ENCODE data around the gene GLT1D1. TPM values are rescaled to one million over a fixed set of nuclear protein-coding genes. Genes with fewer than 3 reads are reported as not detected.
"Not testable (repeated sequence)": the region's sequence is repeated elsewhere in the genome, so short reads cannot be mapped to it uniquely, and the experiment has no call there.

The GLT1D1 gene
- total RNA-seq, 6 experiments from 2014 or later: not detected

DNA sequence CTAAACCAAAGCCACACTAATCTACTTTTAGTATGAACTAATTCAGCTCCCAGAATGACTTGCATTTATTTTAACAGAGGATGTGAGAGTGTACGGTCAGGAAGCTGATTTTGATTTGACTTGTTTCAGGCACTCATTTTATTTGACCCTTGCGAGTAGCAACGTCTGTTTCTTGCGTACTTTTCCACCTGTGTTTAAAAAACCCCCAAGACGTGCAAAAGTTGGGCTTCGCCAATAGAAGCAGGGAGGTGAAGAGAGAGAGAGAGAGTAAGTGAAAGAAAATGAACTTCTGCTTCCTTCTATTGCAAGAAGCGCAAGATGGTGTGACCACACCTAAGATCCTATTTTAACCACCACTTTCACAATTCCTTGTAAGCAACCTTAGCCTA is 22.8 kb upstream of the GLT1D1 start:
- H3K4me1 Mint-ChIP-seq (ENCODE audit: low read depth): no peaks in the 10 kb centered on the region
- peaks cover under 1% of the 10 kb centered on the region; the same call in 1 of the 2 replicates for H3K27me3 Mint-ChIP-seq (ENCODE audit: insufficient read depth)
- no peak for DNase-seq
- no peak overlapping the region for H3K4me3 Mint-ChIP-seq
- TF ChIP-seq, protein P1, sequence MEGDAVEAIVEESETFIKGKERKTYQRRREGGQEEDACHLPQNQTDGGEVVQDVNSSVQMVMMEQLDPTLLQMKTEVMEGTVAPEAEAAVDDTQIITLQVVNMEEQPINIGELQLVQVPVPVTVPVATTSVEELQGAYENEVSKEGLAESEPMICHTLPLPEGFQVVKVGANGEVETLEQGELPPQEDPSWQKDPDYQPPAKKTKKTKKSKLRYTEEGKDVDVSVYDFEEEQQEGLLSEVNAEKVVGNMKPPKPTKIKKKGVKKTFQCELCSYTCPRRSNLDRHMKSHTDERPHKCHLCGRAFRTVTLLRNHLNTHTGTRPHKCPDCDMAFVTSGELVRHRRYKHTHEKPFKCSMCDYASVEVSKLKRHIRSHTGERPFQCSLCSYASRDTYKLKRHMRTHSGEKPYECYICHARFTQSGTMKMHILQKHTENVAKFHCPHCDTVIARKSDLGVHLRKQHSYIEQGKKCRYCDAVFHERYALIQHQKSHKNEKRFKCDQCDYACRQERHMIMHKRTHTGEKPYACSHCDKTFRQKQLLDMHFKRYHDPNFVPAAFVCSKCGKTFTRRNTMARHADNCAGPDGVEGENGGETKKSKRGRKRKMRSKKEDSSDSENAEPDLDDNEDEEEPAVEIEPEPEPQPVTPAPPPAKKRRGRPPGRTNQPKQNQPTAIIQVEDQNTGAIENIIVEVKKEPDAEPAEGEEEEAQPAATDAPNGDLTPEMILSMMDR (IDR thresholded peaks at IDR 0.05): no peak
- no peak overlapping the region for H3K27ac Mint-ChIP-seq
- no peaks in the 10 kb centered on the region for H3K36me3 Mint-ChIP-seq (ENCODE audit: low read depth)
- no peaks in the 10 kb centered on the region for H3K9me3 Mint-ChIP-seq

DNA sequence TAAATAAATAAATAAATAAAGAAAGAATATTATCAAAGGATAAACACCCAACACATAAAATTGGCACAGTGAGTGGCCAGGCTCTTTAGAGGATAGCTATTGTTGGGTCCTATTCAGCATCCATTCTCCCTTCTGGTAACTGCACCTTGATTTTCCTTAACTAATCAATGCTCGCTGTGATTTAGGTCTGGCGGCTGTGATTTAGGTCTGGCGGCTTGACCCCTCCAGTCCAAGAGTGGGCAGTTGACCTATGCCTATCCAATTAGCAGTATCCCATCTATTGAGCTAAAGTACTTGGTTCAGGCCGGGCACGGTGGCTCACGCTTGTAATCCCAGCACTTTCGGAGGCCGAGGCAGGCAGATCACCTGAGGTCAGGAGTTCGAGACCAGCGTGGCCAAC is 19.9 kb upstream of the GLT1D1 start:
- no peaks in the 10 kb centered on the region for H3K4me1 Mint-ChIP-seq (ENCODE audit: low read depth)
- H3K4me3 Mint-ChIP-seq: no peak overlapping the region
- no peaks in the 10 kb centered on the region; the same call in 1 of the 2 replicates for H3K27me3 Mint-ChIP-seq (ENCODE audit: insufficient read depth)
- no peak for DNase-seq
- TF ChIP-seq, protein P1 (IDR thresholded peaks at IDR 0.05): no peak
- H3K27ac Mint-ChIP-seq: no peak overlapping the region
- no peaks in the 10 kb centered on the region for H3K36me3 Mint-ChIP-seq (ENCODE audit: low read depth)
- H3K9me3 Mint-ChIP-seq: no peaks in the 10 kb centered on the region

DNA sequence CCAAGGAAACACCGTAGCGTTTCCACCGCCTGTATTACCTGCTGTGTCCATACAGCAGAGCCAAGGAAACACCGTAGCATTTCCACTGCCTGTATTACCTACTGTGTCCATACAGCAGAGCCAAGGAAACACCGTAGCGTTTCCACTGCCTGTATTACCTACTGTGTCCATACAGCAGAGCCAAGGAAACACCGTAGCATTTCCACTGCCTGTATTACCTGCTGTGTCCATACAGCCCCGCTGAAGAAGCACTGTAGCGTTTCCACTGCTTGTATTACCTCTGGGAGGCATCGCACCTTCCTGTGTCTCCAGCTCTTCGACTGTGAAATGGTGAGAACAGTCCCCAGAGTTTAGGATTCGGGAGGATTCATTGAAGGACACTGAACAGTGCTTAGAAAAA is 13.4 kb upstream of the GLT1D1 start:
- H3K4me3 Mint-ChIP-seq; H3K9me3 Mint-ChIP-seq; H3K36me3 Mint-ChIP-seq (ENCODE audit: low read depth); DNase-seq; H3K27ac Mint-ChIP-seq; H3K27me3 Mint-ChIP-seq (ENCODE audit: insufficient read depth); H3K4me1 Mint-ChIP-seq (ENCODE audit: low read depth): not testable (repeated sequence)

DNA sequence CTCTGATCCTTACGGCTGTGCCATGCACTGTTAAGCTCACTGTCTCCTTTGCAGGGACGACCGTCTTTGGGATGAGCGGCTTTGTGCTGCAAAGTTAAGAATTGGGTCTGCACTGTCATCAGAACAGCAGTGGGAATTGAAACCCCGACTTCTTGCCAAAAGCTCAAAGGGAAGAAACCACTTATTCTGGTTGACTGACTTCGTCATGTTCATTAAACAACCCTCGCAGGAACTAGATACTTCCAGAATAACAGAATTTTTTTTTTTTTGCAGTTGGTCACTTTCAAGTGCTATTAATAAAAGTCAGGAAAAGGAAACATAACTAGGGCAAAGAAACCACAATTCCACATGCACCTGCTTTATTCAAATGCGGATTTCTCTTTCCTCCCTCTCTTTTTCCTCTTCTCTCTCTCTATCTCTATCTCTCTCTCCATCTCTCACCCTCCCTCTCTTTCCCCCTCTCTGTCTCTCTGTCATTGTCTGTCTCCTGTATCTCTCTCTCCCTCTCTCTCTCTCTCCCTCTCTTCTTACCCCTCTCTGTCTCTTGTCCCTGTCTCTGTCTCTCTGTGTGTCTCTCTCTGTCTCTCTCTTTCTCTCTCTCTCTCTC is 12.3 kb upstream of the GLT1D1 start:
- Mint-ChIP-seq H3K27ac (no peak overlapping the region), H3K36me3 (ENCODE audit: low read depth) (no peaks in the 10 kb centered on the region), H3K4me3 (no peak overlapping the region), H3K9me3 (peaks cover 6% of the 10 kb centered on the region; the same call in 1 of the 2 replicates), H3K27me3 (ENCODE audit: insufficient read depth) (peaks cover 1% of the 10 kb centered on the region), H3K4me1 (ENCODE audit: low read depth) (no peaks in the 10 kb centered on the region)
- no peak for DNase-seq
- TF ChIP-seq, protein P1 (IDR thresholded peaks at IDR 0.05): no peak

DNA sequence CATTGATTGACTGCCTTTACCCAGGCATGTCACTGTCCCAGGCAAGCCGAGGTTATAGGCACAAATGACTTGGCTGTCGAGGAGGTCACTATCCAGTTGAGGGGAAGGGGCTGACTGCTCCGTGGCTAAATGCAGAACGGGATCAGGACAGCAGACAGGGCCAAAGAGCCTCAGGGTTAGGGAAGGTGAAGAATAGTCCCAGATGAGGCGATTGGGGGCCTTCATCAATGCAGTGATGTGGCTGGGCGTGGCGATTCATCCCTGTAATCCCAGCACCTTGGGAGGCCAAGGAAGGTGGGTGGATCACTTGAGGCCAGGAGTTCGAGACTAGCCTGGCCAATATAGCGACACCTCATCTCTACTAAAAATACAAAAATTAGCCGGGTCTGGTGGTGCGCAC is 10.7 kb upstream of the GLT1D1 start:
- no peak overlapping the region for H3K27ac Mint-ChIP-seq

DNA sequence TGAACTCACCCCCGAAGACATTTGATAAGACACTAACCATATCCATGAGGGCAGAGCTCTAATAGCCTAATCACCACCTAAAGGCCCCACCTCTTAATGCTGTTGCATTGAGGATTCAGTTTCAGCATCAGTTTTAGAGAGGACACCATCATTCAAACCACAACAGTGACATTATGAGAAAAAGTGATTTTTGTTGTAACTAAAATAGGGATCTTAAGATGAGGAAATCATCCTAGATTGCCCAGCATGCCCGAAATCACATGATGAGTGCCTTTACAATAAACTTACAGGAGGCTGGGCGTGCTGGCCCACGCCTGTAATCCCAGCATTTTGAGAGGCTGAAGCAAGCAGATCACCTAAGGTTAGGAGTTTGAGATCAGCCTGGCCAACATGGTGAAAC is 9.7 kb upstream of the GLT1D1 start:
- no peak for DNase-seq
- Mint-ChIP-seq H3K4me3 (no peak overlapping the region), H3K27me3 (ENCODE audit: insufficient read depth) (peaks cover 1% of the 10 kb centered on the region), H3K4me1 (ENCODE audit: low read depth) (no peaks in the 10 kb centered on the region), H3K9me3 (peaks cover 6% of the 10 kb centered on the region; the same call in 1 of the 2 replicates), H3K36me3 (ENCODE audit: low read depth) (no peaks in the 10 kb centered on the region), H3K27ac (no peak overlapping the region)
- TF ChIP-seq, protein P1 (IDR thresholded peaks at IDR 0.05): no peak

More for the DNA sequence above, 10.7 kb upstream of the GLT1D1 start:
- H3K36me3 Mint-ChIP-seq (ENCODE audit: low read depth): no peaks in the 10 kb centered on the region
- no peak overlapping the region for H3K4me3 Mint-ChIP-seq
- peaks cover 6% of the 10 kb centered on the region; the same call in 1 of the 2 replicates for H3K9me3 Mint-ChIP-seq
- DNase-seq: no peak
- H3K27me3 Mint-ChIP-seq (ENCODE audit: insufficient read depth): peaks cover 1% of the 10 kb centered on the region
- no peaks in the 10 kb centered on the region for H3K4me1 Mint-ChIP-seq (ENCODE audit: low read depth)
- TF ChIP-seq, protein P1 (IDR thresholded peaks at IDR 0.05): no peak

Measured in HFFc6 (cell line).